Measurements from ENCODE around the gene IKZF4.

DNA sequence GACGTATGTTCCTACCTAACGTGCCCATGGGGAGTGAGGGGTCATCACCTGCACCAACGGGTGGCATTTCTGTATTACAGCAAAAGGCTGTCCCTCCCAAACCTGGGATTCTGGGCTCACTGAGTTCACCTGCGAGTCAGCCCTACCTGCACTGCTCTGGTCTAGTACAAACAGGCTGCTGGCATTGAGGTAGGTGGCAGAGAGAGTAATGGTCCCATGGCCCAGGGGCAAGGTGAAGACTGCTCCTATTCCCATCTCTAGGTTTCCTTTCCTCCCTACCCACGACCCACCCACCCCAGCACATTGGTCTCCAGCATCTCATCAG, 23.3 kb upstream of the IKZF4 start:
- TF ChIP-seq, protein P1, sequence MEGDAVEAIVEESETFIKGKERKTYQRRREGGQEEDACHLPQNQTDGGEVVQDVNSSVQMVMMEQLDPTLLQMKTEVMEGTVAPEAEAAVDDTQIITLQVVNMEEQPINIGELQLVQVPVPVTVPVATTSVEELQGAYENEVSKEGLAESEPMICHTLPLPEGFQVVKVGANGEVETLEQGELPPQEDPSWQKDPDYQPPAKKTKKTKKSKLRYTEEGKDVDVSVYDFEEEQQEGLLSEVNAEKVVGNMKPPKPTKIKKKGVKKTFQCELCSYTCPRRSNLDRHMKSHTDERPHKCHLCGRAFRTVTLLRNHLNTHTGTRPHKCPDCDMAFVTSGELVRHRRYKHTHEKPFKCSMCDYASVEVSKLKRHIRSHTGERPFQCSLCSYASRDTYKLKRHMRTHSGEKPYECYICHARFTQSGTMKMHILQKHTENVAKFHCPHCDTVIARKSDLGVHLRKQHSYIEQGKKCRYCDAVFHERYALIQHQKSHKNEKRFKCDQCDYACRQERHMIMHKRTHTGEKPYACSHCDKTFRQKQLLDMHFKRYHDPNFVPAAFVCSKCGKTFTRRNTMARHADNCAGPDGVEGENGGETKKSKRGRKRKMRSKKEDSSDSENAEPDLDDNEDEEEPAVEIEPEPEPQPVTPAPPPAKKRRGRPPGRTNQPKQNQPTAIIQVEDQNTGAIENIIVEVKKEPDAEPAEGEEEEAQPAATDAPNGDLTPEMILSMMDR (conservative IDR thresholded peaks at IDR 0.05; ENCODE audit: low read length), result no peak
- TF ChIP-seq EZH2phosphoT487 (IDR thresholded peaks at IDR 0.05; ENCODE audit: borderline replicate concordance, low read depth, low read length), result no peak
